Occipital lobe (tissue), 1 donor: ENCODE data around the gene SORL1-AS1.
A peak's percentile ranks its signal among the peaks of the same experiment; 100 is the strongest.

ENCODE experiments used
- DNase-seq: peaks from one replicate; lab custom pipeline; 2025; lab: John Stamatoyannopoulos, UW

Gene SORL1-AS1

DNA sequence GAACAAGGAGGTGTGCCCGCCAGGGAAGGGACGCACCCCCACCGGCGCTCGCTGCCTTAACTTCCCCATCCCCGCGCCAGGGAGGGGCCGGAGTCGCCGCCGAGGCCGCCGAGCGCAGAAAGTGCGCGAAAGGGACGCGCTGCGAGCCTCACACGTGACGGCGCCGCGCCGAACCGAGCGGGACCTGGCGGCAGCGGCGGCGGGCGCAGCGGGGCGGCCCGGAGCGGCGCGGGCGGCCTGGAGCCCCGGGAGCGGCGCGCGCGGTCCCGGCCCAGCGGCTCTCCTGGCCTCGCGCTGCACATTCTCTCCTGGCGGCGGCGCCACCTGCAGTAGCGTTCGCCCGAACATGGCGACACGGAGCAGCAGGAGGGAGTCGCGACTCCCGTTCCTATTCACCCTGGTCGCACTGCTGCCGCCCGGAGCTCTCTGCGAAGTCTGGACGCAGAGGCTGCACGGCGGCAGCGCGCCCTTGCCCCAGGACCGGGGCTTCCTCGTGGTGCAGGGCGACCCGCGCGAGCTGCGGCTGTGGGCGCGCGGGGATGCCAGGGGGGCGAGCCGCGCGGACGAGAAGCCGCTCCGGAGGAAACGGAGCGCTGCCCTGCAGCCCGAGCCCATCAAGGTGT, 670 bp downstream of the SORL1-AS1 start, which contains the start of gene SORL1:
Gene SORL1, plus strand, starts transcription at position 329 of the 623 bp plus-strand sequence. Its CDS starts 18 bp downstream, at position 347.
- peak; percentile 60 for DNase-seq

DNA sequence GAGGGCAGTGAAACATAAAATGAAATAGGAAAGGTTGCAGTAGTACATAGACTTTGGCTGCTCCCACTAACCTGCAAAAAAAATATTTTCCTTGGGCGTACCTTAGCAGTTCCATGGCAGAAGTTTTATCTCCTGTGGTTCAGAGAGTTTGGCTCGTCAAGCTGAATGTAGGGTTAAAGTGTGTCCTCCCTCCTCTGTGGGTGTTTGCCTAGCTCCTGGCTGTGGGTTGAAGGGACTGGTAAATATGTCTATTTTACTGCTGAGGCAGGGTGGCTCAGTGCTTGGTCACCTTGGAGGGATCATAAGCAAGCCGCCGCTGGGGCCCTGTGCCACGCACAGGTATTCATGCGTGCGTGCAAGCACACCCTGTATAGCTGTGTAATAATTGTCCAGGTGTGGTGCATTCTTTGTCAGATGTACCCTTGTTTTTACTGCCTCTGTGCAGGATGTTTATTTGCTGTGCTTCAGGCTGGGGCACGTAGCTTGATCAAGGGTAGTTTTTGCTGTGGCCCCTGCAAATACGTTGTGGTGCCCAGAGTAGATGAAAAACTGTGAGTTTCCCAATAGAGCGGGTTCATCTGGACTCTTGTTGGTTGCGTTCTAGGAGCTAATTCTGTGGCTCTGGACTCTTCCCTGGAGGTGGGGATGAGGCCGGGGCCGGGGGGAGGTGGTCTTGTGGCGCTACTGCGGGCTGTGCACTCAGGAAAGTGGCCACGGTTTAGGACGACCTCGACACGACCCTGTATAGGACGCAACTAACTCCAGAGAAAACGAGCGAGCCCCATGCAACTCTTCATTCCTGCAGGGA, 1.4 kb downstream of the SORL1-AS1 start:
- no peak for DNase-seq

DNA sequence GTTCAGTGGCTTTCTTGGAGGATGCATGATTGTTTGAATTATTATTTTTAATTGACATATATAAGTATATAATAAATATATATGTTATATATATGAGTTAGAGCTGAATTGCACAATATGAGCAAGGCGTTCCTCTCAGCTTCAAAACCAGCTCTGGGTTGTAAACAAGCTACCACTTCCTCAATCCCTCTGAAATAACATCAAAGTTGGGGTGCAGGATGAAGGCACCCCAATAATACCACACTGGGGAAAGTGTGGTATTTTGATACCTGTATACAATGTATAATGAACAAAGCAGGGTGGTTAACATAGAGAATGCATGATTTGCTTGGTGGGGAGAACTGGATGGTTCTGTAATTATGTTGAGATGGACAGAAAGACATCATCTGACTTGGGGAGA, 2.4 kb downstream of the SORL1-AS1 start:
- no peak for DNase-seq

DNA sequence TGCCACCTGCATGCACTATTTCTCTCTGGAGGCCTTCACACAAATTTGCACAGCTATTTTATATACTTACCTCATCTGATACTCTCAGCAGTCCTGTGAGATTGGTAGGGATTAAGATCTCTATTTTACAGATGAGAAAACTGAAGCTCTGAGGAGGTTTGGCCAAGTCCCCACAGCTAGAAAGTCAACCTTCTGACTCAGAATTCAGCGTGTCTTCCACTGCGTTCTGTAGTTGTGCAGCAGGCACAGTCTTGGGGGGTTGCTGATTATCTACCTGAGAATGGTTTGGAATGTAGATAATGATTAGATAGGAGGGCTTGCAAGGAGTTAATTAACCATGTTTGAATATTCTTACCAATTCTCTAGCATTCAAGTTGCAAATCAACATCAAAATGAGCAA, 3.1 kb downstream of the SORL1-AS1 start:
- no peak for DNase-seq

DNA sequence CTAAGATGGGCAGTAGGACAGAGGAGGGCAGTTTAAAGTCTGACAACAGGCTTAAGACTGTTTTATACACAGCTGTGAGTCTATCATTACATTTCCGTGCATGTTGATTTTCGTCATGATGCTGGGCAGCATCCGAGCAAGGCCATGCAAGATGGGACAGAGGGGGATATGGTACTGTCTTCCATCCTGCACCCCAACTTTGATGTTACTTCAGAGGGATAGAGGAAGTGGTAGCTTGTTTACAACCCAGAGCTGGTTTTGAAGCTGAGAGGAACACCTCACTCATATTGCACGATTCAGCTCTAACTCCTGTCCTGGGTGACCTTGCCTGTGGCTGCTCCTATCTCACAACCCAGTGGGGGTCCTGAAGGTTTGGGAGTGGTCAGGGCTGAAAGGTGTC, 3.6 kb downstream of the SORL1-AS1 start:
- no peak for DNase-seq

DNA sequence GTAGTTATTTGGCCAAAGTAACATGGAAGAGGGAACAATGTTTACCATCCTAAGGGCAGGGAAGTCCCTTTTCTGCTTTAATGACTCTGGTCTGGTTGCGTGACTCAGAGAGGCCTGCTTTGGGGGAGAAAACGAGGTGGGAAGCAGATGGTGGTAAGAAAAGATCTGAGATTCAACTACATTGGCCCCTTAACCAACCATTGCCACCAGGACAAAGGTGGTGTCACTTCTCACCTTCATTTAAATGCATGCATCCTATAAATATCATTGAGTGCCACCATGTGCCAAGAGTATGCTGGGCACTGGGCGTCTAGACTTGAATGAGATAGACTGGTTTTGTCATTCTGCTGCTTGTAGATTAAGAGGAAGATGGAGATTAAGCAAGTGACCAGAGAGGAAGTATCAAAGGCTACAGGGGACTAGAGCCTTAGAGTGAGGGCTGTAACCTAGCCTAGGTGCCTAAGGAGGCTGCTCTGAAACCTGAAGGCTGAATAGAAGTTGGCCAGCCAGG, 4.3 kb downstream of the SORL1-AS1 start:
- DNase-seq: no peak

DNA sequence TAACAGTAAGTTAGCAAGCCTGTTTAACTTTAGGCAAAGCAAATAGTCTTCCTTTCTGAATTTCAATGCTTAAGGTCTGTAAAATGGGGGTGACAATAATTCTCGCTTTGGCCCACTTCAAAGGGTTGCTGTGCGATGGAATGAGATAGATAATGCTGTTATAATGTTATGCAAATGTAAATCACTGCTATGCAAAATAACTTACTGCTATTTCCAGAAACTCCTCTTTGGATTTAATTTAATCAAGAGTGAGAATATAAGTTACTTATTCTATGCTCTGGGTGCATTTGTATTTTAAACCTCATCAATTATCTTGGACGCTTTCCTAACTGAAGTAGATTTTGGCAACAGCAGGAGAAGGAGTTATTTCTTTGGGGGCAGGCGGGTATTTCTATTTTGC, 4.8 kb downstream of the SORL1-AS1 start:
- DNase-seq: no peak

DNA sequence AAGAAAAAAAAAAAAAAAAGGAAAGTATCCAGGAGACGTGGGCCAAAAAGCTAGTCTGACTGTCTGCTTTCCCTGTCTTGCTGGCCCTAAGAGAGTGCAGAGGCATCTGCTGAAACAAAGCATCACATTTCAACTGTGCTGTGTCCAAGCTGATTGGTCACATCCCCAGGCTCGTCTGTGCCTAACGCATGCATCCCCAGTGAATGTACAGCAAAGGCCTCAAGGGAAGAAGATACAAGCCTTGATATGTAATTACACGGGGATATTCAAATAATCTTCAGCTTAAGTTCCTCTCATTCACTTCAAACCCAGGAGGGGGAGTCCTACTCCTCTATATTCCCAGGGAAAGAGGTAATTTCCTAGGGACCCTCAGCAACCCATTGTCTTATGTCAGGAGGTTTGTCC, 6.0 kb downstream of the SORL1-AS1 start:
- DNase-seq: no peak

DNA sequence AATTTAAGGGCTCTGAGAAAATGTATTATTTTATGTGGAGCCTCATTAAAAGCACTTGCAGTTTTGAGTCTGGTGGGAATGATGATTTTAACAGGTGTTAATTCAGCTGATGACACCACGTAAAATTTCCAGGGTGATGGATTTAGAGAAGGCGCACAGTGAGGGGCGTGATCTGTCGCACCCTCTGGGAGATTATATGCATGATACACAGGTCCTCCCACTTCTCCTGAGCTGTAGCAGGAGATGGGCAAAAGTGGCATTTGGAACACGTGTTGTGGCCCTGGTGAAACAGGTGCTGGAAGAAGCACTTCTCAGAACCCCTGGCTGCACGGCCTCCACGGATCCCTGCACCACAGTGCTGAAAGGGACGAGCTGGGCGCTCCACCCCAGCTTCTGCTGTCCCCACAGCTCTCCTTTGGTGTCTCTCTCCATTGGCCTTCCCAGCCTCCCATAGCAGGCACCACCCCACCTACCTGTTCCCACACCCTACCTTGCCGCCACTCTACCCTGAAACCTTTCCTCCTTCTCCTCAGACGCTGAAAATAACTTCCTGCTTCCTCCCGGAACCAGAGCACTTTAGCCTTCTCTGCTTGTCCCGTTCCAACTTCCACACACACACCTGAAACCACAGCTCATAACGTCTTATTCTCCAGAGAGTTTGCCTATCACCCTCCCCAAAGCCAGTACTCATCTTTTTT, 7.5 kb downstream of the SORL1-AS1 start:
- no peak for DNase-seq

DNA sequence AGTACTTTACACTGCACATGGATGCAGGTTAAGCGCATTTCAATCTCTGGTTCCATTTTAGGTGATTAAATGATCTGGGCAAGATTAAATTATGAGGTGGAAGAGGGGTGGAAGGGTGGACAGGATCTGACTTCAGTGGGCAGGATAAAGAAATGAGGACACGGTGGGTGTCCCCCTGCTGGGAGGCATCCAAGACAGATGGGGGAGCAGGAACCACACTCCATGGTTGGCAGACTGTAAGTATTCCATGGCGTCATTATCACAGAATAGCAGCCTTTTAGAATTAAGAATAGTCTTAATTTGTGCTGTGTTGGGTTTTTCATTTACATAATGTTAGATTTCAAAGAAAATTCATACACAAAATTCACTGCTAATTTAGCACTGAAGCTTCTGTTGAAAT, 8.2 kb downstream of the SORL1-AS1 start:
- no peak for DNase-seq

DNA sequence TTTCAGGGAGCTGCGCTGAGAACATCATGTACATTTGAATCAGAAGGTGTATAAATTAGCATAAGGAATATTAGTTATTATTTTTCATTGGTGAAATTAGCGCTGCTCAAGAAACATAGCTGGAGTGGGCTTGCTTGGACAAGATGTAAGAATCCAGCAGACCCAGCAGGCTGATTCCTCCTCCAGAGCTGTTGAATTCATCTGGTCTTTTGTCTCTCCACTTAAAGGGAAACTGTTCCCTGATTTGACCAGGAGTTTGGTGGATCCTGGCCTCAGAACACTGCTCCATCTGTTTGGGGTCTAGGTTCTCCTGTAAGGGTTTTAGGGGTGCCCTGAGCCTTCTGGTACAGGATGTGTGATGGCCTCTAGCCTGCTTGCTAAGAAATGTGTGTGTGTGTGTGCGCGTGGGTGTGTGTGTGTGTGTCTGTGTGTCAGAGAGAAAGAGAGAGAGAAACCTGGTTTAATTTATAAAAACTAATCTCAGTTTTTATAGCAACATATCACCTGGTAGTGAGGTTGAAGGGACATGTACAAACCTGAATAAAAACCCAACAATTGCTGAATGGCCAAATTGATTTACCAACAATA, 9.0 kb downstream of the SORL1-AS1 start:
- DNase-seq: no peak

DNA sequence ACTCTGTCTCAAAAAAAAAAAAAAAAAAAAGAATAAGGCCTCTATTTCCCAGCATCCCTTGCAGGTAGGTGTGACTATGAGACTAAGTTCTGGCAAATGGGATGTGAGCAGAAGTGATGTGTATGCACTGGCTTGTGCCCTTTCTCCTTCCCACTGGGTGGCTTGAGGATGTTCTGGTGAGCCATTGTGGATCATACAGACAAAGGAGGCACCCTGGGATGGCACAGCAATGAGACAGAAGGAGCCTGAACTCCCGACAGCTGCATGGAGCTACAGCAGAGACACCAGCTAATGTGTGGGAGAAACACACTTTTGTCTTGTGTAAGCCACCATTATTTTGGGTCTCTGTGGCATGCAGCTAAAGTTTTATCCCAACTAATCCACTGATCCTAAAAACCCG, 11.2 kb downstream of the SORL1-AS1 start:
- DNase-seq: no peak

DNA sequence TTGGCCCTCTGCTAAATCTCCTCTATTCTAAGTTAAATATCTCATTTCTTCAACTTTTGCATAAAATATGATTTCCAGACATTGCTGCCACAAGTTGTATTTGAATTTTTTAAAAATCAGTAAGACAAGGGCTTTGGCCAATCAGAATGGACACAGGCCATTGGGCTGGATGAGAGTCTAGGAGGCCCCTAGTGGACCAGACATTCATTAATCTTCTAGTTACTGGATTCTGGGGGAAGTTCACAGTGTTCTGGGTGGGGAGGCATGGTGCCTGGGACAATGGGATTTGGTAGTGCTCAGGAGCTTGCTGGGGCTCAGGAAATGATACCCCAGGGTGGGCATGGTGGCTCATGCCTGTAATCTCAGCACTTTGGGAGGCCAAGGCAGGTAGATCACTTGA, 13.0 kb downstream of the SORL1-AS1 start:
- no peak for DNase-seq

DNA sequence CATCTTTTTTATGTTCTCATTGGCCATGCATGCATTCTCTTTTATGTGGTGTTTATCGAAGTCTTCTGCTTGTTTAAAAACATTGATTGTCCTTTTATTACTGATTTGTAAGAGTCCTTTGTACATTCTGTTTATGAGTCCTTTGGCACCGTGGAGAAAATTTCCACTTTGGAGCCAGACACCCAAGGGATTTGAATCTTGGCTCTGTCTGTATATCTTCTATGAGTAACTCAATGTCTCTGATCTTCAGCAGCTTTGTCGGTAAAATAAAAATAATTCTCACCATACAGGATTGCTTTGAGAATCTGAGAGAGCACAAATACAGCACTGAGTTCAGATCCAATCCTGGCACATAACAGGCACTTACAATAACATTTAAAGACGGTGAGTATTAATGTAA, 13.4 kb downstream of the SORL1-AS1 start:
- DNase-seq: no peak

DNA sequence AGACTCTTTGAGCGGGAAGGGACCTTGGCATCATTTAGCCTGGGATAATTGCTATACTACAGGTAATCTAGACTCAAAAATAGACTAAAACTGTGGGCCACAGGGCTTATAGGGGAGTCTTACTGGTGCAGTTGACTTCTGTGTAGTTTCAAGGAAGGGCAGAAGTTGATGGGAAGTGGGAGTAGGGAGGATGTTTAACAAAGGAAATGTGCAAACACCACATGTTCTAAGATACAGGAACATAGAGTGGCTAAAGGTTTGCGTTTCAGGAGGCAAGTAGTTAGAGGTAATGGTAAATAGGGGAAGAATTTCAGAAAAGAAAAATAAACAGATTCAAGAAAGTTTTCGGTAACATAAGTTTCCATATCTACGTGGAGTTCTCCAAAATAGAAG, 15.1 kb downstream of the SORL1-AS1 start:
- no peak for DNase-seq

DNA sequence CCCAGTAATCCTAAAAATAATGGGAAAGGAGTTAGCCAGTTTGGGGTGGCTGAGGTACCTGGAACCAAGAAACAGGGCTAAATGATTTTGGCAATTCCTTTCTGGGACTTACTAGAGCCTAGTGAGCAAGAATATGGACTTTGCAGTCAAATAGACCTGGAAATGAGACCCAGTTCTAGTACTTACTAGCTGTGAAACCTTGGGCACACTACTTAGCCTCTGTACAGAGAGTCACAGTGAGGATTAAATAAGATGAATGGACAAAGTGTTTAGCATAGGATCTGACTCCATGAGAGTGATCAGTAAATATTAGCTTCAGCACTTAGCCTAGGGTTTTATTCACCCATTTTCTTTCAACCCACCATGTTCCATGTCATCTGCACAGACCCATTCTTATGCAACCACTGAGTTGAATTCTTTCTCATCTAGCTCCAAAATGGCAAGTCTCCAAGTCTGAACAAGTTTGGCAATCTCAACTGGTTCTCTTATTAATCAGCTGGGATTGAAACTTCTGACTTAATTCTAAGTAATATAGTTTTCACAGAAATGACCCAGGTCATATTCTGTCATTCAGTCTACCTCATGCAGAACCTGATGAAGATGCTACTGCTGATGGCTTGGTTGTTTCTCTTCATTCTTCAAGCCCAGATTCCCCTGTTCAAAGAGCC, 15.6 kb downstream of the SORL1-AS1 start:
- DNase-seq: no peak

DNA sequence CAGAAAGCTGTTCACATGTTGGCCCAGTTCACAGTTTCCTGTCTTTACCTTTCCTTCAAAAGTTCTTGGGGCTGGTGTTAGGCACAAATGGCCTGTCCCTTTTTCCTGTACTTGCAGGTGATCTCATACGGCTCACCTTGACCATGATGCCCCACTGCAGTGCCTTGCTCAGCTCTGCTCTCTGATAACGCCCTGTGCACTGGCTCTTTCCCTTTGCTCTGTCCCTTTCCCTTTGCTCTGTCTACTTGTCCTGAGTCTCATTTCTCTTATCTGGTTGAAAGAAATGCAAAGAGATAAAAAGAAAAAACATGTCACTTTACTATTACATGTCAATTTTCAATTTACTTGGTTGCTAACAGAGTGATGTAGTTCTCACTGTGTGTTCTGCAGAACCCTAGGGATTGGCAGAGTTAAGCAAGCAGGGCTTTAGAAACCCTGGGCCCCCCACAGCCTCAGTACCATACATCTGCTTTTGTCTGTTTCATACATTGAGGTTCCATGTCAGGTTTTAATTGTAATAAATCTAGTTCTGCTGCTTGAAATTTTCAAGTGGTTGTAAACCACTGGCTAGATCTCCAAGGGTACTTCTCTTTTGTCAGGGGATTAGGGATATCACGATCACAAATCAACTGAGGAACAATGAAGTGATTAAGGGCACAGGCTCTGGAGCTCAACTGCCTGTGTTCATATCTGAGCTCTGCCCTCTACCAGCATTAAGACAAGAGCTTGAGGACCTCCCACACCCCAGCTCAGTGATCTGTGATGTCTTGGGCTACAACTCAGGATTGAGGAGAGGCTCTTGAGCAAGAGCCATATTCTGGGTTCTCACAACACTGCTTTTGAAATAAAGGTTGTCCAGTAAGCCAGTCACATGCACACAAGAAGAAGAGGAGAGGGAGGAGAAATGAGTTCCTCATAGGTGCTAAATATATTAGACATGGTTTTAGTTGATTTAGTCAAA, 16.9 kb downstream of the SORL1-AS1 start:
- DNase-seq: no peak

DNA sequence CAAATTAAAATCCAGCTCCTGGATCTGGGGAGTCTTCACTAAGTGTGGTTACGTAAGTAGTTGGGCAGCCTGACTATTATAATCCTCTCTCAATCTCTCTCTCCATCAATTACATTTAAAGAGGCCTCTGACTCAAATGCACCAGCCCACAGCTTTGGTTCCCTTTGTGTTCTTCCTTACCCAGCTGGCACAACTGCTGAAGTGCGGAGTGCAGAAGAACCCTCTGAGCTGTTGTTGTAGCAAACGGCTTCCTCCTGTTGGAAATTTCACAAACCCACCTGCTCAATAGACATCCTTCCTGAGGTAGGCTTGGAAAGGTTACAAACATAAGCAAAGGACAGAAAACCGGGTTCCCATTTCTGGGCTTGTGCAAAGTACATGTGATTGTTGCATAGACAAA, 17.6 kb downstream of the SORL1-AS1 start:
- DNase-seq: peak; percentile 38

DNA sequence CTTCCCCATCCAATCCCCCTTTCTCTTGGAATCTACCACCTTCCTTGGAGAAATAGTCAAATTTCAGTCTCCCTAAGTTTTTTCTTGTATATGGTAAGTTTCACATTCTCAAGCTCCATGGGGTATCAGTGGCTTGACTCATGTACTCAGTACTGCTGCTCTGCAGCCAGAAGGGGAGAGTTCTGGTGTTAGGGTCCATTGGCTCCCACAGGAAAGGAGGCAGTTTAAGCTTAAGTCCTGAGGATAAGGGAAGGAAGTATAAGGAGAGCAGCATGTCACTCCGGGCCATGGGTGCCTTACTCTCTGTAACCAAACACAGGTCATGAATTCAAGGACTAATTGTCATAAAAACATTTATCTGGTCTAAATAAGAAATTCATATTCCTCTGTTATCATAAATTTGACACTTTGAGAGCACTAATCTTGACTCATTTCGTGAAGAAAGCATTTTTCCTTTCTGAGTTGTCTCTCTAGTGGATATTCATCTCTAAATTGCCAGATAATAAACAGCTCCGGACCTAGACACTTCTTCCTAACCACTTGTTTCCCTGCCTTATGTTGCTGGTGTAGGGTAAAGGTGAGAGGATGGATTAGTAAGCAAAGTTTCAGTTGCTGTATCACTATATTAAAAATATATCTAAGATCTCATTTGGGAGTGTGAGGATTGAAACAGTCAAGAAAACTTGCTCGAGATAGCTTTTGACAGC, 20.8 kb downstream of the SORL1-AS1 start:
- DNase-seq: no peak

DNA sequence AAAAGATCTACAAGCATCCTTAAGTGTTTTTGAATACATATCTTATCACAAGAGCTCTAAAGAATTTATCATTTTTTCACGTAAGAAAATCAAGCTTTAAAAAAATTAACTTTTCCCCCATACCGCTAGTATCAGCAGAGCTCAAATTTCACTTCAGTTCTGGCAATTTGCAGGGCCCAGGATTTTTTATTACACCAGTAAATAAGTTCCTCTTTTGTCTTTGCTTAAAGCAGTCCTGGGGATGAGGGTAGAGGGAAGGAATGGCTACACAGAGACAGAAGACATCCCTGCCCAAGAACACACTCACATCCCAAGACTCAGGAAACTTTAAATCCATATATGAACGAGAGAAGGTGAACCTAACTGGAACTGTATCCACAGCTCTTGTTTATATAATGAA, 23.2 kb downstream of the SORL1-AS1 start:
- no peak for DNase-seq
